Pancreas (tissue), 10 donors: ENCODE results near the gene FN3K. TPM values are rescaled to one million over a fixed set of nuclear protein-coding genes. Genes with fewer than 3 reads are reported as not detected.

Experiments used
- ATAC-seq, 4 donors: fragments of 200-7000 bp; cut with Tn5 transposase; one replicate each; pipeline versions ENCODE4 v1.8.0 to v1.9.1; 2020; ENCODE audit warnings: mild to moderate bottlenecking in 4 of 4, moderate library complexity in 4 of 4
- DNase-seq, 6 donors: peaks; one replicate each; pipeline ENCODE4 v3.0.0-alpha.2; 2020
- FAIRE-seq: peaks from 2 replicates; lab custom pipeline; 2012; peaks lifted over from hg19 to GRCh38; lab: Jason Lieb, UNC
- H3K27ac ChIP-seq, 4 donors: fragments of 200-600 bp; sonication (generic); 1 replicate in 3 of 4; 2 replicates in 1 of 4; pipeline versions ENCODE4 v1.5.0 to v1.8.0; 2020
- H3K27me3 ChIP-seq, 4 donors: fragments of 200-600 bp; one replicate each; pipeline ENCODE4 v1.8.0; 2021
- H3K36me3 ChIP-seq, 3 donors: fragments of 200-600 bp; sonication (generic) in 1 of 3; one replicate each; pipeline versions ENCODE4 v1.5.0 to v1.8.0; 2020 to 2021
- H3K4me1 ChIP-seq, 3 donors: fragments of 200-600 bp; one replicate each; pipeline ENCODE4 v1.8.0; 2021
- H3K4me3 ChIP-seq, 4 donors: fragments of 200-600 bp; sonication (generic) in 2 of 4; one replicate each; pipeline versions ENCODE4 v1.5.0 to v1.8.0; 2020 to 2021
- H3K9me3 ChIP-seq, 4 donors: fragments of 200-600 bp; one replicate each; pipeline ENCODE4 v1.8.0; 2021
- WGBS, 2 donors: extraction: QIAGEN DNeasy Blood & Tissue Kit; methylation state at CpG; one replicate each; pipeline ENCODE4 v1.1.7; 2013; 5-methylcytosine and 5-hydroxymethylcytosine counted together
- intact Hi-C, 3 donors: fragments of 100-400 bp; cut with DNase I; formaldehyde crosslinking; loops; one replicate each; pipeline versions ENCODE4 v1.11.1 to v1.14.2; 2022
- polyA plus RNA-seq, 2 donors: library from polyadenylated mRNA; stranded (reverse); fragments of 200-250 nt; gene quantifications; one replicate each; pipeline ENCODE4 v1.2.3, GENCODE V29; 2013
- total RNA-seq, 6 donors: library from RNA; stranded (reverse); fragmentation: NEBNext Ultra II Directional in 4 of 6; extraction: Animal tissue kit (Norgen Biotek cat#: 25700) in 4 of 6; gene quantifications; one replicate each; pipeline versions ENCODE4 v1.2.1 to v1.2.4, GENCODE V29; 2021 to 2023
- TF ChIP-seq, protein P1 (sequence below), 4 donors: fragments of 200-600 bp; sonication (generic) in 3 of 4; IDR thresholded peaks; one replicate each; pipeline versions ENCODE4 v1.5.0 to v1.8.0; 2021; ENCODE audit warnings: antibody characterized with exemption in 4 of 4
- donor health status: healthy with polysubstance abuse.
- donor health status: DM: no; HTN: no; CAD: no; lungs with moderate emphysema.
- donor health status: DM: no; HTN: no; CAD: no.
- donor health status: control.
- donor health status: control.
- donor health status: Bipolar disorder and iron deficiency.
- donor health status: DM: yes; HTN: yes; CAD: no.
- donor health status: DM: no; HTN: no; CAD: no.
- donor health status: DM: no; HTN: no; CAD: no.
- donor health status: DM: yes; HTN: yes; CAD: no.

The FN3K gene
- total and polyA plus RNA-seq, 8 donors: 13.2 to 24.3 (median 19.0) TPM

DNA sequence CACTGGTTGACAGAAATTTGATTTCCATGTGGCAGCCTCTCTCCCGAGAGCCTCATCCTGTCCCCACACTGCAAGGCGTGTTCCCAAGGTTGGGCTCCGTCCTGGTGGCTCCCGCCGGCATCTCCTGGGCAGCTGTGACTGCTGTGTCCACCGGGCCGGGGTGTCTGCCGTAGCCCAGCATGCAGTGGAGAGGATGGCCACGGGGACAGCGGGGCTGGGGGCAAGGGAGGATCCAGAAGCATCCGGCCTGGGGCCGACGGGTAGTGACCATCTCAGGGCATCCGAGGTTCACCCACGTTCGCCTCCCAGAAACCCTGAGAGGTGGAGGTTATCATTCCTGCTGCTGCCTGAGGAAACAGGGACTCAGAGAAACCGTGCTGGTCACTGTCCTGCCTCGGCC is 29.7 kb upstream of the FN3K start:
- FAIRE-seq (no peak), DNase-seq (peak in 1 of 6 donors; percentile 60), ATAC-seq (no peak)
- Histone ChIP-seq H3K36me3 (no peaks in the 10 kb centered on the region), H3K4me1 (no peaks in the 10 kb centered on the region), H3K4me3 (no peak overlapping the region), H3K27ac (no peak overlapping the region), H3K27me3 (no peaks in the 10 kb centered on the region), H3K9me3 (no peaks in the 10 kb centered on the region)
- intact Hi-C loops: no loop called here
- WGBS, 2 donors: 82 to 90% methylated on average over 18 of the region's 18 CpGs
- TF ChIP-seq, protein P1, sequence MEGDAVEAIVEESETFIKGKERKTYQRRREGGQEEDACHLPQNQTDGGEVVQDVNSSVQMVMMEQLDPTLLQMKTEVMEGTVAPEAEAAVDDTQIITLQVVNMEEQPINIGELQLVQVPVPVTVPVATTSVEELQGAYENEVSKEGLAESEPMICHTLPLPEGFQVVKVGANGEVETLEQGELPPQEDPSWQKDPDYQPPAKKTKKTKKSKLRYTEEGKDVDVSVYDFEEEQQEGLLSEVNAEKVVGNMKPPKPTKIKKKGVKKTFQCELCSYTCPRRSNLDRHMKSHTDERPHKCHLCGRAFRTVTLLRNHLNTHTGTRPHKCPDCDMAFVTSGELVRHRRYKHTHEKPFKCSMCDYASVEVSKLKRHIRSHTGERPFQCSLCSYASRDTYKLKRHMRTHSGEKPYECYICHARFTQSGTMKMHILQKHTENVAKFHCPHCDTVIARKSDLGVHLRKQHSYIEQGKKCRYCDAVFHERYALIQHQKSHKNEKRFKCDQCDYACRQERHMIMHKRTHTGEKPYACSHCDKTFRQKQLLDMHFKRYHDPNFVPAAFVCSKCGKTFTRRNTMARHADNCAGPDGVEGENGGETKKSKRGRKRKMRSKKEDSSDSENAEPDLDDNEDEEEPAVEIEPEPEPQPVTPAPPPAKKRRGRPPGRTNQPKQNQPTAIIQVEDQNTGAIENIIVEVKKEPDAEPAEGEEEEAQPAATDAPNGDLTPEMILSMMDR (IDR thresholded peaks at IDR 0.05): no peak

DNA sequence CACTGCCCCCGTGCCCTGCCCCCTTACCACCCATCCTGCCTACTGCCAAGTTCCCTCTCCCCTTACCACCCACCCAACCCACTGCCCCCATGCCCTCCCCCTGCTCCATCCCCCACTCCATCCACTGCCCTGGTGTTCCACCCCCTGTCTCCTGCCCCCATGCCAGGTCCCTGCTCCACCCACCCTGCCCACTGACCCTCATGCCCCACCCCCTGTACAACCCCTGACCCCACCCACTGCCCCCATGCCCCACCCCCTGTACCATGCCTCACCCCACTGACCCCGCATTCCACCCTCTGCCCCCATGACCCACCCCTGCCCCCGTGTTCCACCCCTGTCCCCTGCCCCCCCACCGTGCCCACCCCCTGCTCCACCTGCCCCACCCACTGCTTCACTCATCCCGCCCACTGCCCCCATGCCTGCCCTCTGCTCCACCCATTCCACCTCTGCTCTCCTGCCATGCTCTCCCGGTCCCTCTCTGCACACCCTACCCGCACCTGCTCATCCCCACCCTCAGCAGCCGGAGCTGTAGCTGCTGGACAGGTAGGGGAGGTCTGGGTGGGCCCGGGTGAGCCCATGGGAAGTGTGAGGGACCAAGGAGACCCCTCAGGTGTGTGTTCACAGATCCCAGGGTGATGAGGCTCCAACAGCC is 26.3 kb upstream of the FN3K start:
- DNase-seq: peak in 1 of 6 donors; percentile 70
- TF ChIP-seq, protein P1 (IDR thresholded peaks at IDR 0.05): no peak
- Histone ChIP-seq H3K4me3 (no peak overlapping the region), H3K9me3 (no peaks in the 10 kb centered on the region), H3K4me1 (no peaks in the 10 kb centered on the region), H3K27me3 (no peaks in the 10 kb centered on the region), H3K27ac (no peak overlapping the region), H3K36me3 (no peaks in the 10 kb centered on the region)
- no peak for ATAC-seq
- WGBS, 2 donors: 46 to 48% methylated on average over 8 to 9 of the region's 9 CpGs
- FAIRE-seq: no peak
- intact Hi-C loops: no loop called here

DNA sequence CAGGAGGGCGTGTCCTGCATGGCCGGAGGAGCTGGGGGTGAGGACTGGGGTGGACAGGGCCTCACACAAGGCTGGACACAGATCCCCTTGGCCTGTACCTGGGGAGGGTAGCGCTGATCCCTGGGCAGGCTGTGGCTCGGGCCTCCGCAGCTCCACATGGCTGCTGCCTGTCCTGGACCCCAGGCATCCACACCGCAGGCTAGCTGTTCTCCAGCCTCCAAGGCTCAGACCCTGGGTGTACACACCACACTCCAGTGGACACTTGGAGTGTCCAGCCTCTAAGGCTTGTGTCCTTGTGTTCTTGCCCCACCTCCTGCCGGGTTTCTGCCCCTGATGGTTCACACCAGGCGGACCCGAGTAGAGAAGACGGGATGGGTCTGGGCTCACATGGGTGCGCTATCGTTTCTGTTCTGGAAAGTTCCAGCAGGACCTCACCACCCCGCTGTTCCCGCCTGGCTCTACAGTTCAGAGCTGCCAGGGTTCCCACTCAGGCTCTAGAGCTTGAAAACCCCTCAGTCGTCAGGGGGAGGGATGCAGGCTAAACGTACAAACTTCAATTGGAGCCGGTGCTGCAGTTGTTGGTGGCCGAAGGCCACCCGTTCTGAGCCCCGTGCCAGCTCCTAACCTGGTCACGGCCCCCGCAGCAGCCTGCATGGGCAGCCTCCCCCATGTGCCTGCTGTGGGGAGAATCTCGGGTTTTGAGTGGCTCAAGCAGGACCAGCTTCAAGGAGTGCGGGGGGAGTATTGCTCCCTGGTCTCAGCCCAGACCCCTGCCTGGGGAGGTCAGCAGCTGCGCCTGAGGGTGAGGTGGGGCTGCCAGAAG is 25.5 kb upstream of the FN3K start:
- H3K9me3 ChIP-seq: no peaks in the 10 kb centered on the region
- H3K36me3 ChIP-seq: no peaks in the 10 kb centered on the region
- FAIRE-seq: no peak
- H3K27me3 ChIP-seq: no peaks in the 10 kb centered on the region
- no peak for ATAC-seq
- intact Hi-C loops: no loop called here
- TF ChIP-seq, protein P1 (IDR thresholded peaks at IDR 0.05): no peak
- H3K4me1 ChIP-seq: no peaks in the 10 kb centered on the region
- WGBS, 2 donors: 76 to 78% methylated on average over 25 of the region's 25 CpGs
- no peak overlapping the region for H3K4me3 ChIP-seq
- no peak overlapping the region for H3K27ac ChIP-seq
- DNase-seq: no peak

DNA sequence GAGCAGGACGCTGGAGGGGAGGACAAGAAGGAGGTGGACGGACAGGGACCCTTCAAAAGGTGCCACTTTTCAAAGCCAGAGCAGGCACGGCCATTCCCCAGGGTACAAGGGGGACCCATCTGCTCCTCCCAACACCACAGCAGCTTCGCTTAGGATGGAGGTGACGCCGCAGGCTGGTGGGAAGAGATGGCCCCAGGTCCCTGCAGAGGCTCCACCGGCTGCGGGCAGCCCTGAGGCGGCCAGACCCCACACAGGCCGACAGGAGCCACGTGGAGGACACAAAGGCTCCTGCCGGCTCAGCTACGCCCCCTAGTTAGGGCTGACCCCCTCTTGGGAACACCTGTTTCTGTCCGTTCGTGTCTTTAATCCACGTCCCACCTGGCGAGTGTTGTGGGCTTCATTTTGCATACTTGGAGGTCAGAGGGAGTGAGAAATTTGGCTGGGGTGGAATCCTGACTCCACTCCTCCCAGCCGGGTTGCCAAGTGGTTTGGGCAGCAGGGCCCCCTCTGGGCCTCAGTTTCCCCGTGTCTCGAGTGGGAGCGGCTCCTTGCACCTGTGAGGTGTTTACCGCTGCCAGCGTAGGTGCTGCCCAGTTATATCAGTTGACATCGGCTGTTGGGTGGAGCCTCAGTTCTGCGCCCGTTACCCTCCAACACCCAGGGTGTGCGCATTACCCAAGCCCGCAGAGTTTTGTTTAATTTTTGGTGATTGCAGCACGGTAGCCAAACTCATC is 24.7 kb upstream of the FN3K start:
- no peak for DNase-seq
- Histone ChIP-seq H3K4me1 (peaks cover 0 to 3% (median 0%) of the 10 kb centered on the region in 3 donors), H3K27me3 (no peaks in the 10 kb centered on the region), H3K27ac (no peak overlapping the region), H3K9me3 (no peaks in the 10 kb centered on the region), H3K36me3 (no peaks in the 10 kb centered on the region), H3K4me3 (no peak overlapping the region)
- TF ChIP-seq, protein P1 (IDR thresholded peaks at IDR 0.05): no peak
- 62 to 63% methylated on average over 29 of the region's 29 CpGs for WGBS, 2 donors
- intact Hi-C loops: no loop called here
- FAIRE-seq: no peak
- no peak for ATAC-seq
